ENCODE results near the gene PCBP3.
"Not testable (repeated sequence)": the region's sequence is repeated elsewhere in the genome, so short reads cannot be mapped to it uniquely, and the experiment has no call there.

PCBP3 gene

DNA sequence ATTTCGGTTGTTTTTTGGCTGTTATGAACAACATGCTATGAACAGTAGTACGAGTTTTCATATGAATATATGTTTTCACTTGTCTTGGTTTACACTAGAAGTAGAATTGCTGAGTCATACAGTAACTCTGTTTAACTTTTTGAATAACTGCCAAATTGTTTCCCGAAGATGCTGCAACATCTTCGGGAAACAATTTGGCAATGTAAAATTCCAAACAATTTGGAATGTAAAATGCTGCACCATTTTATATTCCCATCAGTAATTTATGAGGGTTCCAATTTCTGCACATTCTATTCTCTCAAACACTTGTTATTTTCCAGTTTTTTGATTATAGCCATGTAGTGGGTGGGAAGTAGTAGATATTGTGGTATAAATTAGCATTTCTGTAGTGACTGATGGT lies 11.6 kb downstream of the PCBP3 start:
- no peak for DNase-seq (ENCODE audit: low read depth, low spot score)
- no peak overlapping the region for H3K4me3 ChIP-seq (ENCODE audit: low read length)

- H3K4me3 ChIP-seq (ENCODE audit: low read length); DNase-seq (ENCODE audit: low read depth, low spot score): not testable (repeated sequence)
Observed at GRCh38 chr21:45656114-45656513, 12.6 kb downstream of the PCBP3 start.

- H3K4me3 ChIP-seq (ENCODE audit: low read length); DNase-seq (ENCODE audit: low read depth, low spot score): not testable (repeated sequence)
Observed at GRCh38 chr21:45661913-45662622, 18.5 kb downstream of the PCBP3 start.

DNA sequence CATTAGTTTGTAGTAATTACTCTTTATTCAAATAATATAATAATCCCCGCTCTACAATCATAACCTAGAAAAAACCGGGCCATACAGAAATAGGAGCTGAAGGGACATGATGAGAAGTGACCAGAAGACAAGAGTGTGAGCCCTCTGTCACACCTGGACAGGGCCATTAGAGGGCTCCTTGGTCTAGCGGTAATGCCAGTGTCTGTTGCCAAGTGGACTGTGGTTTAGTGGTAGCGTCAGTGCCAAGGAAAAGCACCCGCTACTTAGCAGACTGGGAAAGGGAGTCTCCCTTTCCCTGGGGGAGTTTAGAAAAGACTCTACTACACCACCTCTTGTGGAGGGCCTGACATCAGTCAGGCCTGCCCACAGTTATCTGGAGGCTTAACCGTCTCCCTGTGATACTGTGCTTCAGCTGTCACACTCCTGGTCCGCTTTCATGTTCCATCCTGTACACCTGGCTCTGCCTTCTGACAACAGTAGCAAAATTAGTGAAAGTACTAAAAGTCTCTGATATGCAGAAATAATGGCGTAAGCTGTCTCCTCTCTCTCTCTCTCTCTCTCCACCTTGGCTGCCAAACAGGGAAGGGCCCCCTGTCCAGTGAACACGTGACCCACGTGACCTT lies 19.2 kb downstream of the PCBP3 start:
- not testable (repeated sequence) for H3K4me3 ChIP-seq (ENCODE audit: low read length)
- peak; percentile 64 for DNase-seq (ENCODE audit: low read depth, low spot score)

GRCh38 chr21:45669382-45669781 lies 25.9 kb downstream of the PCBP3 start:
- no peak for DNase-seq (ENCODE audit: low read depth, low spot score)
- no peak overlapping the region for H3K4me3 ChIP-seq (ENCODE audit: low read length)

DNA sequence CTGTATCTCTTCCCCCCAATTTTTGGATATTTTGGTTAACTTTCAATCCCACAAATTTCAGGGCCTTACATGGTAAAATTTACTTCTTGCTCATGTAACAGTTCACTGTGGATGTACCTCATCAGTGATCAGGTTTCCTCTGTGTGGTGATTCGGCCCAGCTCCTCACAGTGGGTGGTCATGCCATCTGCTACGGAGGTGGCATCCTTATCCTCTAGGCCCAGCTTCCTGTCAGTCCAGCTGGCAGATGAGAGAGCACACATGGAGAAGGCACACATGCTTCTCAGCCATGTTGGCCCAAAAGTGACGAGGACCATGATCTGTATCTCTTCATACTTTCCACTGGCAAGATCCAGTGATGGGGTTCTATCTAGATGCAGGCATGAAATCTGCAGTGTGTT lies 27.2 kb downstream of the PCBP3 start:
- DNase-seq (ENCODE audit: low read depth, low spot score) = peak; percentile 28
- no peak overlapping the region for H3K4me3 ChIP-seq (ENCODE audit: low read length)

- not testable (repeated sequence) for H3K4me3 ChIP-seq (ENCODE audit: low read length)
- peak; percentile 45 for DNase-seq (ENCODE audit: low read depth, low spot score)
Observed at GRCh38 chr21:45678790-45679189, 35.3 kb downstream of the PCBP3 start.

GRCh38 chr21:45680215-45680614 lies 36.7 kb downstream of the PCBP3 start:
- DNase-seq (ENCODE audit: low read depth, low spot score) = no peak
- no peak overlapping the region for H3K4me3 ChIP-seq (ENCODE audit: low read length)

DNA sequence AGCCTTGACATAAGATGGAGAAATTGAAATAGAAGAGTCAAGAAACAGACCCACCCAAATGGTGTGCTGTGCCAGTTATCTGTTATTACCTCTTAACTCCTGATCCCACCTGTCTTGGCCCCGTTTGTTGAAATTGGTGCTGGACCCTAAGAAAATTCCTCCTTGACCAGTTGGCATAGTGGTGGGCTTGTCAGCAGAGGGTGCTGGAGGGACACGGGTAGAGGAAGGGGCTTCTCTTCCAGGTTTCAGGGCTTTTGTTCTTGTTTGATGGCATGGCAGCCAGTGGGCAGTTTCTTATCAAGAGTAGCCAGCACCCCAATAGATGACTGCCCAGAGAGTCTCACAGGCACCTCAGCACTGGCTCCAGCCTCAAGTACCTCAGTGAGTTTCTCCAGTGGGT lies 51.6 kb downstream of the PCBP3 start:
- DNase-seq (ENCODE audit: low read depth, low spot score) = no peak
- H3K4me3 ChIP-seq (ENCODE audit: low read length) = no peak overlapping the region

DNA sequence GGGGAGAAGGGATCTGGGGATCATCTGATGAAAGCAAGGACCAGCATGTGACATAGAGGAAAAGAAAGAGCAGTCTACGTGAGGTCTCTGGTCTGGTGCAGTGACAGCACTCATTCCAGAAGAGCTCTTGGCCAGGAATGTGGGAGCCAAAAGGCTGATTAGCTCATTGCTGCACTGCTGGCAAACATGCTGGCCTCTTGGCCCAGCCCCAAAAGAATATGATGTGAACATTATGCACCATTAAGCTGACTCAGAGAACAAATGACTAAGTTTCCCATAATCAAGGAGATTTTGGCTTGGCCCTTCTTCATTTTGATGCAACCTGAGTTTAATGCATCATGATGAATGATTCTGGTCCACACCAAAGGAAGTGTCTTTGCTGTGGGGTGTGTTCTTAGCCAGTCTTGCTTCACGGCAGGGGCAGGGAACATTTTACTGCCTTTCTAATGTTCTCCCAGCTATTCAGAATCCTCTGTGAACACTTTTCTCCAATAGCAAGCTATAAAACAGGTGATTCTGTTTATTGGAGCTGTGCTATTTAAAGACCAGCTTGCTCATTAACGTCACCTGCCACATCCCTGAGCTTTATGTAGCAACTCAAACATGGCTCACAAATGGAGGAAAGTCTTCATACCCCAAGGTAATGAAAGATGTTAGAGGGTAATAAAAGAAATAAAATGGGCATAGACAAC lies 55.1 kb downstream of the PCBP3 start:
- no peak overlapping the region for H3K4me3 ChIP-seq (ENCODE audit: low read length)
- no peak for DNase-seq (ENCODE audit: low read depth, low spot score)

- peak; percentile 50 for DNase-seq (ENCODE audit: low read depth, low spot score)
Observed at GRCh38 chr21:45699251-45699942, 55.9 kb downstream of the PCBP3 start.

DNA sequence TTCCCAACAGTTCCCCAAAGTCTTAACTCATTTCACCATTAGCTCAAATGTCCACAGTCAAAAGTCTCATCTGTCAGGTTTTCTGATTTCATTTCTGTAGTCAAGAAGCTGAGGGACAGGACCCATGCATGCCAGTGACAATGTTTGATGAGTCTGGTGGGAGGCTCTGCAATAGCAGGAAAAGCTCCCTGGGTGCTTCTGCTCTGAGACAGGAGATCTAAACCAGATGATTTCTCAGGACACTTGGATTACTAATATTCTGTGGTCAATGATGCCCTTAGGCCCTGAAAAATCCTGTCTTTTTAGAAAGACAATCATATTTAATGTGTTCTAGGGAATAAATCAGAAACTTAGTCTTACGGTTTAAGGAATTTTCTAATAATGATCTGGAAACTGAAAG lies 56.4 kb downstream of the PCBP3 start:
- DNase-seq (ENCODE audit: low read depth, low spot score) = no peak

More at GRCh38 chr21:45699251-45699942, 55.9 kb downstream of the PCBP3 start:
- H3K4me3 ChIP-seq (ENCODE audit: low read length) = no peak overlapping the region

GRCh38 chr21:45700461-45700860 lies 56.9 kb downstream of the PCBP3 start:
- no peak overlapping the region for H3K4me3 ChIP-seq (ENCODE audit: low read length)
- DNase-seq (ENCODE audit: low read depth, low spot score) = no peak

More for the DNA sequence above, 56.4 kb downstream of the PCBP3 start:
- no peak overlapping the region for H3K4me3 ChIP-seq (ENCODE audit: low read length)

GRCh38 chr21:45704311-45705108 lies 61.0 kb downstream of the PCBP3 start:
- H3K4me3 ChIP-seq (ENCODE audit: low read length) = no peak overlapping the region
- no peak for DNase-seq (ENCODE audit: low read depth, low spot score)

DNA sequence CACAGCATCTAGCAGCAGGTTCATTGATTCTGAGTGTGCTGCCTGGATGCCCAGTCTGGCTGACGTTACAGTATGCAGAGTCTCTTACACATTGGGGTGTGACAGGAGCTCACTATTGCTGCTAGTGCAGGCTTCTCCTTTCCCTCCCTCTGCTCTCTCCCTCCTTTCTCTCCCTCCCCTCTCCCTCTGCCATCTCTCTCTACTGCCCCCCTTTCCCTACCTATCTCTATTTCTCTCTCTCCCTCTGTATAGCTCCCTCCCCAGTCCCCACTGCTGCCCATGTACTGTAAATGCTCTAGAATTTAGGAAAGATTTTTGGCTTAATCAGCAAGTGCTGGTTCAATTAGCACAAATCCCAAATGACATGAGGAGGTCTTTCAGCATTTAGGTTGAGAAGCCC lies 62.8 kb downstream of the PCBP3 start:
- no peak for DNase-seq (ENCODE audit: low read depth, low spot score)
- H3K4me3 ChIP-seq (ENCODE audit: low read length) = no peak overlapping the region

GRCh38 chr21:45709173-45709572 lies 65.6 kb downstream of the PCBP3 start:
- DNase-seq (ENCODE audit: low read depth, low spot score) = no peak
- no peak overlapping the region for H3K4me3 ChIP-seq (ENCODE audit: low read length)

- no peak for DNase-seq (ENCODE audit: low read depth, low spot score)
- H3K4me3 ChIP-seq (ENCODE audit: low read length) = no peak overlapping the region
Observed at GRCh38 chr21:45709696-45710268, 66.3 kb downstream of the PCBP3 start.

DNA sequence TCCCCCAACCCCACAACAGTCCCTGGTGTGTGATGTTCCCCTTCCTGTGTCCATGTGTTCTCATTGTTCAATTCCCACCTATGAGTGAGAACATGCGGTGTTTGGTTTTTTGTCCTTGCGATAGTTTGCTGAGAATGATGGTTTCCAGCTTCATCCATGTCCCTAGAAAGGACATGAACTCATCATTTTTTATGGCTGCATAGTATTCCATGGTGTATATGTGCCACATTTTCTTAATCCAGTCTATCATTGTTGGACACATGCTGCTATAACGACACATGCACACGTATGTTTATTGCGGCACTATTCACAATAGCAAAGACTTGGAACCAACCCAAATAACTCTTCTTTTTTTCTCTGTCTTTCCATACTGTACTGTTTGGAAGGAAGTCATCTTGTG lies 66.8 kb downstream of the PCBP3 start:
- H3K4me3 ChIP-seq (ENCODE audit: low read length); DNase-seq (ENCODE audit: low read depth, low spot score): not testable (repeated sequence)

- DNase-seq (ENCODE audit: low read depth, low spot score) = no peak
- no peak overlapping the region for H3K4me3 ChIP-seq (ENCODE audit: low read length)
Observed at GRCh38 chr21:45713613-45714012, 70.1 kb downstream of the PCBP3 start.

Measured in Jurkat, Clone E6-1 (cell line).